Measurements from ENCODE around the gene MOB3B. TPM values are rescaled to one million over a fixed set of nuclear protein-coding genes. Genes with fewer than 3 reads are reported as not detected.

MOB3B gene
- total and polyA plus RNA-seq, 2 of the 13 experiments (the other 11 are each of a cell fraction or from before 2014, with no cell fraction given): 0.03 to 0.09 TPM

DNA sequence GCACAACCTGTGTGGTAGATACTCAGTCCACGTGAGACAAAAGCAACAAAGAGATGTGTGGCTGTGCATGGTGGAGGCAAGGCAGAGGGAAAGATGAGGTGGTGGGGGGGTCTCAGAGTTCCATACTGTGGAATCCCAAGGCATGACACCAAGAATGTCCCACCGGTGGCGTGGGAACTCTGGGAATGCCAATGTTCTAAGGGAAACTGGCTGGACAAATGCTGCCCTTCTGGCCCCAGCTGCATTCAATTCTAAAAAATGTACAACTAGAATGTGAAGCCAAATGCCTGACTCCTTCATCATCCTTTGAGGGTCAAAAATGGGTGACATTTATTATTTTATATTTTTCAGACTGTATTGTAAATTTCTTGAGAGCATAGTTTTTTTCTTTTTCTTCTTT is 174.4 kb downstream of the MOB3B start:
- no peak for DNase-seq (ENCODE audit: low spot score)
- 0 out of 5 replicates have a peak, but pooled peaks cover 0 to 2% of the 10 kb centered on the region in 2 experiments for H3K27me3 ChIP-seq (ENCODE audit: control insufficient read depth in 1 of 2, insufficient read depth in 2 of 2, low read length in 2 of 2)
- no peak overlapping the region for H3K27ac ChIP-seq (ENCODE audit: extremely low read length, insufficient read depth, low read length)
- no TSS peak for BruUV-seq (replicated peaks)
- no peak overlapping the region for H3K4me3 ChIP-seq (replicated peaks in 1 of 3; ENCODE audit: insufficient read depth in 1 of 3, low read depth in 2 of 3, low read length in 3 of 3)
- 7% methylated on average over 3 of the region's 3 CpGs for WGBS (ENCODE audit: low lambda C conversion rate)
- intact Hi-C loops (cut with micrococcal nuclease; ENCODE audit: unreplicated experiment) (no loop called here), in situ Hi-C loops (cut with HindIII; ENCODE audit: extremely low pct_ligation_motif_present, low pct_unique_long_range_greater_than_20kb) (no loop called here)
- no peaks in the 10 kb centered on the region for H3K36me3 ChIP-seq (replicated peaks in 1 of 2; ENCODE audit: control insufficient read depth in 1 of 2, insufficient read depth in 2 of 2, low read length in 2 of 2)
- no peaks in the 10 kb centered on the region for H3K79me2 ChIP-seq (ENCODE audit: insufficient read depth, low read length)
- H2AFZ ChIP-seq (ENCODE audit: low read length): no peak overlapping the region
- no peak for TF ChIP-seq NR2F2 (IDR thresholded peaks at IDR 0.05; ENCODE audit: borderline replicate concordance, low read depth)
- TF ChIP-seq, protein P1, sequence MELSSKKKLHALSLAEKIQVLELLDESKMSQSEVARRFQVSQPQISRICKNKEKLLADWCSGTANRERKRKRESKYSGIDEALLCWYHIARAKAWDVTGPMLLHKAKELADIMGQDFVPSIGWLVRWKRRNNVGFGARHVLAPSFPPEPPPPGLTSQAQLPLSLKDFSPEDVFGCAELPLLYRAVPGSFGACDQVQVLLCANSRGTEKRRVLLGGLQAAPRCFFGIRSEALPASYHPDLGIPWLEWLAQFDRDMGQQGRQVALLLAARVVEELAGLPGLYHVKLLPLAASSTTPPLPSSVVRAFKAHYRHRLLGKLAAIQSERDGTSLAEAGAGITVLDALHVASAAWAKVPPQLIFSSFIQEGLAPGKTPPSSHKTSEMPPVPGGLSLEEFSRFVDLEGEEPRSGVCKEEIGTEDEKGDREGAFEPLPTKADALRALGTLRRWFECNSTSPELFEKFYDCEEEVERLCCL (CRISPR knock-in tag; IDR thresholded peaks at IDR 0.05; ENCODE audit: borderline replicate concordance): no peak
- TF ChIP-seq, protein P2, sequence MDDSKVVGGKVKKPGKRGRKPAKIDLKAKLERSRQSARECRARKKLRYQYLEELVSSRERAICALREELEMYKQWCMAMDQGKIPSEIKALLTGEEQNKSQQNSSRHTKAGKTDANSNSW (CRISPR knock-in tag; IDR thresholded peaks at IDR 0.05; ENCODE audit: borderline replicate concordance): no peak
- no peaks in the 10 kb centered on the region for H4K20me1 ChIP-seq (ENCODE audit: insufficient read depth, low read length)
- ChIA-PET CTCF (ENCODE audit: low intra/inter-chr PET ratio, low total read pairs) (no interaction called here), POLR2A (no interaction called here)
- no peak overlapping the region for H3K4me2 ChIP-seq (ENCODE audit: low read depth, low read length)
- H3K9me3 ChIP-seq (ENCODE audit: low read length): no peaks in the 10 kb centered on the region
- no peak for ATAC-seq
- no peaks in the 10 kb centered on the region for H3K4me1 ChIP-seq (ENCODE audit: insufficient read depth, low read length)
- no peak for FAIRE-seq
- H3K9ac ChIP-seq (ENCODE audit: insufficient read depth, low read depth, low read length): no peak overlapping the region

DNA sequence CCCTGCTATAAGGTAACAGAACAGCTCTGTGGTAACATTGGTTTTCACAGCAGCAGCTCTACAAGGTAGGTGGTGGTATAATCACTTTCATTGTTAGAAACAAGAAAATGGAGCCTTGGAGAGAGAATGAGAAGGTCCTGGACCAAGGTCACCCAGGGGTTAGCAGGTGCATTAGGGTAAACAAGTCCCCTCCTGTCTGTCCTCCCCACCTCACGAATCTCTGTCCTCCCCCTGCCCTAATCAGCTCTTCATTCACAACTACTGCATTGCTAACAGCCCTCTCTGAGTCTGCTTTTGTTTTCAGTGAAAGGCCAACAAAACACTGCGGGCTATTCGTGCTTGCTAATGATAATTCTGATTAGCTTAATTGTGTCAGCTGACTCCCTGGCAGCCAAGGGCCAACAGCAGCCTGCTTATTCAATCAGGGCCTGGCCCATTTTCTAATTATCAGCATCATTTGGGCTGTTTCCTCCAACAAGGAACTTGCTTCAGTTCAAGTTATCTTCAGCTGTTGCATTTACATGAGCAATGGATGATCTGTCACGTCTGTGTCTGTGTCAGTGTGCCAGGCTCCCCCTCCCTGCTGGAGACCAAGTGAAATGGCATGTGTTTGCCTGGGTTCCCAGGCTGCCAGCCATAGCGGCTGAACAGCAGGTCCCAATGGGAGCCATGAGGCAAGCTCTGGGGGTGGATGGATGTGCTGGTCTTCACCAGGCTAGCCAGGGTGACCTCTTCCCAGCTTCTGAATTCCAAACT is 176.0 kb downstream of the MOB3B start:
- intact Hi-C loops (cut with micrococcal nuclease; ENCODE audit: unreplicated experiment) (no loop called here), in situ Hi-C loops (cut with HindIII; ENCODE audit: extremely low pct_ligation_motif_present, low pct_unique_long_range_greater_than_20kb) (no loop called here)
- no TSS peak for BruUV-seq (replicated peaks)
- Histone ChIP-seq H3K4me2 (ENCODE audit: low read depth, low read length) (no peak overlapping the region), H3K27ac (ENCODE audit: extremely low read length, insufficient read depth, low read length) (no peak overlapping the region), H4K20me1 (ENCODE audit: insufficient read depth, low read length) (no peaks in the 10 kb centered on the region), H2AFZ (ENCODE audit: low read length) (no peak overlapping the region), H3K27me3 (ENCODE audit: control insufficient read depth in 1 of 2, insufficient read depth in 2 of 2, low read length in 2 of 2) (0 out of 5 replicates have a peak, but pooled peaks cover 0 to 2% of the 10 kb centered on the region in 2 experiments), H3K36me3 (replicated peaks in 1 of 2; ENCODE audit: control insufficient read depth in 1 of 2, insufficient read depth in 2 of 2, low read length in 2 of 2) (no peaks in the 10 kb centered on the region), H3K9ac (ENCODE audit: insufficient read depth, low read depth, low read length) (no peak overlapping the region), H3K4me1 (ENCODE audit: insufficient read depth, low read length) (no peaks in the 10 kb centered on the region), H3K9me3 (ENCODE audit: low read length) (no peaks in the 10 kb centered on the region), H3K4me3 (replicated peaks in 1 of 3; ENCODE audit: insufficient read depth in 1 of 3, low read depth in 2 of 3, low read length in 3 of 3) (no peak overlapping the region), H3K79me2 (ENCODE audit: insufficient read depth, low read length) (no peaks in the 10 kb centered on the region)
- DNase-seq (ENCODE audit: low spot score) (no peak), ATAC-seq (no peak), FAIRE-seq (no peak)
- 14% methylated on average over 3 of the region's 5 CpGs for WGBS (ENCODE audit: low lambda C conversion rate)
- ChIA-PET CTCF (ENCODE audit: low intra/inter-chr PET ratio, low total read pairs) (no interaction called here), POLR2A (no interaction called here)
- TF ChIP-seq ZFP37 (CRISPR knock-in tag; IDR thresholded peaks at IDR 0.05; ENCODE audit: borderline replicate concordance): no peak
- TF ChIP-seq, protein P3, sequence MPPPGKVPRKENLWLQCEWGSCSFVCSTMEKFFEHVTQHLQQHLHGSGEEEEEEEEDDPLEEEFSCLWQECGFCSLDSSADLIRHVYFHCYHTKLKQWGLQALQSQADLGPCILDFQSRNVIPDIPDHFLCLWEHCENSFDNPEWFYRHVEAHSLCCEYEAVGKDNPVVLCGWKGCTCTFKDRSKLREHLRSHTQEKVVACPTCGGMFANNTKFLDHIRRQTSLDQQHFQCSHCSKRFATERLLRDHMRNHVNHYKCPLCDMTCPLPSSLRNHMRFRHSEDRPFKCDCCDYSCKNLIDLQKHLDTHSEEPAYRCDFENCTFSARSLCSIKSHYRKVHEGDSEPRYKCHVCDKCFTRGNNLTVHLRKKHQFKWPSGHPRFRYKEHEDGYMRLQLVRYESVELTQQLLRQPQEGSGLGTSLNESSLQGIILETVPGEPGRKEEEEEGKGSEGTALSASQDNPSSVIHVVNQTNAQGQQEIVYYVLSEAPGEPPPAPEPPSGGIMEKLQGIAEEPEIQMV (CRISPR knock-in tag; IDR thresholded peaks at IDR 0.05; ENCODE audit: low read depth): no peak
- TF ChIP-seq SCMH1 (CRISPR knock-in tag; IDR thresholded peaks at IDR 0.05; ENCODE audit: borderline replicate concordance): no peak
- TF ChIP-seq POLR2A (IDR thresholded peaks at IDR 0.05; ENCODE audit: insufficient read depth in 1 of 2, low read depth in 2 of 2, low read length in 2 of 2): no peak
- TF ChIP-seq, protein P4, sequence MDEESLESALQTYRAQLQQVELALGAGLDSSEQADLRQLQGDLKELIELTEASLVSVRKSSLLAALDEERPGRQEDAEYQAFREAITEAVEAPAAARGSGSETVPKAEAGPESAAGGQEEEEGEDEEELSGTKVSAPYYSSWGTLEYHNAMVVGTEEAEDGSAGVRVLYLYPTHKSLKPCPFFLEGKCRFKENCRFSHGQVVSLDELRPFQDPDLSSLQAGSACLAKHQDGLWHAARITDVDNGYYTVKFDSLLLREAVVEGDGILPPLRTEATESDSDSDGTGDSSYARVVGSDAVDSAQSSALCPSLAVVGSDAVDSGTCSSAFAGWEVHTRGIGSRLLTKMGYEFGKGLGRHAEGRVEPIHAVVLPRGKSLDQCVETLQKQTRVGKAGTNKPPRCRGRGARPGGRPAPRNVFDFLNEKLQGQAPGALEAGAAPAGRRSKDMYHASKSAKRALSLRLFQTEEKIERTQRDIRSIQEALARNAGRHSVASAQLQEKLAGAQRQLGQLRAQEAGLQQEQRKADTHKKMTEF (CRISPR knock-in tag; IDR thresholded peaks at IDR 0.05): no peak
- TF ChIP-seq, protein P5, sequence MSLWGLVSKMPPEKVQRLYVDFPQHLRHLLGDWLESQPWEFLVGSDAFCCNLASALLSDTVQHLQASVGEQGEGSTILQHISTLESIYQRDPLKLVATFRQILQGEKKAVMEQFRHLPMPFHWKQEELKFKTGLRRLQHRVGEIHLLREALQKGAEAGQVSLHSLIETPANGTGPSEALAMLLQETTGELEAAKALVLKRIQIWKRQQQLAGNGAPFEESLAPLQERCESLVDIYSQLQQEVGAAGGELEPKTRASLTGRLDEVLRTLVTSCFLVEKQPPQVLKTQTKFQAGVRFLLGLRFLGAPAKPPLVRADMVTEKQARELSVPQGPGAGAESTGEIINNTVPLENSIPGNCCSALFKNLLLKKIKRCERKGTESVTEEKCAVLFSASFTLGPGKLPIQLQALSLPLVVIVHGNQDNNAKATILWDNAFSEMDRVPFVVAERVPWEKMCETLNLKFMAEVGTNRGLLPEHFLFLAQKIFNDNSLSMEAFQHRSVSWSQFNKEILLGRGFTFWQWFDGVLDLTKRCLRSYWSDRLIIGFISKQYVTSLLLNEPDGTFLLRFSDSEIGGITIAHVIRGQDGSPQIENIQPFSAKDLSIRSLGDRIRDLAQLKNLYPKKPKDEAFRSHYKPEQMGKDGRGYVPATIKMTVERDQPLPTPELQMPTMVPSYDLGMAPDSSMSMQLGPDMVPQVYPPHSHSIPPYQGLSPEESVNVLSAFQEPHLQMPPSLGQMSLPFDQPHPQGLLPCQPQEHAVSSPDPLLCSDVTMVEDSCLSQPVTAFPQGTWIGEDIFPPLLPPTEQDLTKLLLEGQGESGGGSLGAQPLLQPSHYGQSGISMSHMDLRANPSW (CRISPR knock-in tag; IDR thresholded peaks at IDR 0.05; ENCODE audit: borderline replicate concordance): no peak
- no peak for TF ChIP-seq HES4 (CRISPR knock-in tag; IDR thresholded peaks at IDR 0.05; ENCODE audit: borderline replicate concordance)

Measured in HepG2 (cell line).